ENCODE measurements around the gene PVR. TPM values are rescaled to one million over a fixed set of nuclear protein-coding genes. Genes with fewer than 3 reads are reported as not detected.

PVR gene
- total and polyA plus RNA-seq, 8 donors = 9.3 to 28.8 (median 18.7) TPM

DNA sequence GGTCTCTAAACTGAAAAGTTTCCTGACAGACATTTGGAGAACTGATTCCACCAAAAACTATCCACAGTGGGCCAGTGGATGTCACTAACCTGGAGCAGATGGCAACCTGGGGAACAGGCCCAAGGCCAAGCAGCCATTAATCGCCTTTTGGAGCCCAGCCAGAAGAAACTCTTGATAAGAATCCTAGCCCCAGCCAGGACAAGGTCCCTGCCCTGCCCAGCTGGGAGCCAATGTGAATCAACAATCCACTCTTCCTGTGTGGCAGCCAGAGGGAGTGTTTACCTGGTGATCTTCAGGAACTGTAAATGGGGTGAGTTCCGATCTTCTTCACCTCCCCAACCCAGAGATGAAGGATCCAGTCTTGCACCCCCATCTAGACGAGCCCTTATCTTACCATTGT is 44.8 kb upstream of the PVR start:
- TF ChIP-seq, protein P1, sequence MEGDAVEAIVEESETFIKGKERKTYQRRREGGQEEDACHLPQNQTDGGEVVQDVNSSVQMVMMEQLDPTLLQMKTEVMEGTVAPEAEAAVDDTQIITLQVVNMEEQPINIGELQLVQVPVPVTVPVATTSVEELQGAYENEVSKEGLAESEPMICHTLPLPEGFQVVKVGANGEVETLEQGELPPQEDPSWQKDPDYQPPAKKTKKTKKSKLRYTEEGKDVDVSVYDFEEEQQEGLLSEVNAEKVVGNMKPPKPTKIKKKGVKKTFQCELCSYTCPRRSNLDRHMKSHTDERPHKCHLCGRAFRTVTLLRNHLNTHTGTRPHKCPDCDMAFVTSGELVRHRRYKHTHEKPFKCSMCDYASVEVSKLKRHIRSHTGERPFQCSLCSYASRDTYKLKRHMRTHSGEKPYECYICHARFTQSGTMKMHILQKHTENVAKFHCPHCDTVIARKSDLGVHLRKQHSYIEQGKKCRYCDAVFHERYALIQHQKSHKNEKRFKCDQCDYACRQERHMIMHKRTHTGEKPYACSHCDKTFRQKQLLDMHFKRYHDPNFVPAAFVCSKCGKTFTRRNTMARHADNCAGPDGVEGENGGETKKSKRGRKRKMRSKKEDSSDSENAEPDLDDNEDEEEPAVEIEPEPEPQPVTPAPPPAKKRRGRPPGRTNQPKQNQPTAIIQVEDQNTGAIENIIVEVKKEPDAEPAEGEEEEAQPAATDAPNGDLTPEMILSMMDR (IDR thresholded peaks at IDR 0.05) = no peak
- H3K27me3 ChIP-seq = no peaks in the 10 kb centered on the region
- H3K9me3 ChIP-seq = no peaks in the 10 kb centered on the region
- intact Hi-C loops (cut with DNase I) = no loop called here
- H3K36me3 ChIP-seq = no peaks in the 10 kb centered on the region
- peak; percentile 58 to 85 (median 78) for ATAC-seq
- no peak for FAIRE-seq
- H3K4me3 ChIP-seq = no peak overlapping the region
- H3K4me1 ChIP-seq = peaks cover 0 to 4% (median 0%) of the 10 kb centered on the region in 3 donors
- 18 to 33% methylated on average over 3 of the region's 3 CpGs for WGBS, 2 donors
- H3K27ac ChIP-seq = peak overlapping the region in 1 of 4 donors; percentile 6
- peak in 5 of 6 donors; percentile 64 to 79 (median 72) for DNase-seq

DNA sequence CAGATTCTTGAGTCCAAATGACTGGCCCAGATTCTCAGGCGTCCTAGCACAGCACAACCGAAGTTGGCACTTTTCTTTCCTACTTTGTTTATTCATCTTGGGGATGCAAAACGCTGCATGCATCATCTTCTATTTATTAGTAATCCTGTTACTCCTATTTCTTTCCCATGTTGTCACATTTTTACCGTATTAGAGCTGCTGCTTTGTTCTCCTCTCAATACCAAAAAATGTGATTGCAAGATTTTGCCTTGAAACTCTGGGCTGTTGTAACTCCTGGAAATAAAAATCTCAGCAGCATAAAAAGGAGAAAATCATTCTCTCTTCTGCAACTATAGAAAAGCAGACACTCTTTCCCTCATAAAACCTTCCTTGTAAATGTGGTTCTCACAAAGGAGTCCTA is 43.2 kb upstream of the PVR start:
- H3K36me3 ChIP-seq = no peaks in the 10 kb centered on the region
- no peaks in the 10 kb centered on the region for H3K9me3 ChIP-seq
- H3K27ac ChIP-seq = no peak overlapping the region
- FAIRE-seq (no peak), ATAC-seq (no peak), DNase-seq (no peak)
- intact Hi-C loops (cut with DNase I) = no loop called here
- H3K4me1 ChIP-seq = peaks cover 0 to 4% (median 0%) of the 10 kb centered on the region in 3 donors
- 76 to 80% methylated on average over 4 of the region's 4 CpGs for WGBS, 2 donors
- TF ChIP-seq, protein P1 (IDR thresholded peaks at IDR 0.05) = no peak
- H3K27me3 ChIP-seq = no peaks in the 10 kb centered on the region
- H3K4me3 ChIP-seq = no peak overlapping the region

DNA sequence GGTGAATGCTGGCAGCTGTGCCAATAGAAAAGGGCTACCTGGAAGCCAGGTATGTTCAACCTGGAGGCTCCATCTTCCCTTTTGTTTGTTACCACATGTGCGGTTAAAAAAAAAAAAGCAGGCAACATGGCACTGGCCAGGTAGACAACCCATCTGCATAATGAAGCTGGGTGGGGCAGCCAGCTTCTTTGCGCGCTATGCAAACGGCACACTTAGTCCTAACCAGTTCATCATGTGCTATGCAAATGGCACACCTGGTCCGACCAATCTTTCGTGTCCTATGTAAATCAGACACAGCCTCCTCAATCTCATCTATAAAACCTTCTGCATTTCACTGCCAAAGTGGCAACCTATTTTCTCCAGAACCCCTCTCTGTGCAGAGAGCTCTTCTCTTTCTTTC is 41.6 kb upstream of the PVR start:
- DNase-seq = peak in 2 of 6 donors; percentile 19 to 24

DNA sequence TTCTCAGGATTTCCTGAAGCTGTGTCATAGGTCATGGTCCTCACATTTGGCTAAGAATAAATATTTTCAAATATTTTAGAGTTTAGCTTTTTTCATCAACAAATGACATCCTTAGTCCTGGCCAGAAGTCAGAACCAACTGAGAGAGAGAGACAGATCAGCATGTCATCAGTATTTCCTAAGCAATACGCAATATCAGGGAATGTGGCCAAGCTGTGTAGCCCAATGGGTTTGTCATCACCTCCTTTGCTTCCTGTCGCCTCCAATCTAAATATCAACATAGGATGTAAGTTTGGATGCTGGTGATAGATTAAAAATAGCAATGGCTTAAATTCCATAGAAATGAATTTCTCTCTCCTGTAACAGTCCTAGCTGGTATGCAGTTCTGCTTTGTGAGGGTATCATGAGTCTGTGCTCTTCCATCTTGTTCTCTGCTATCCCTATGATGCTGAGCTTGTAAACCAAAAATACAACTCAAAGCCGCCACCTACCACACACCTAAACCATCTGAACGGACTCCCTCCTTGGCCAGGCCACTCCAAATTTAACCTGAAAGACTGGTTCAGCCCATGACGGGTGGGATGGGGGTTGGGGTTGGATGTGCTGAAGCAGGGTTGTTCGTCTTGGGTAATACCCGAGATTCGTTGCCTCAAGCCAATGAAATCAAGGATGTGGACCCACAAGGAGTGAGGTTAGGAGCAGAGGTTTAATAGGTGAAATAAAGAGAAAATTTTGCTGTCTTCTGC is 40.3 kb upstream of the PVR start:
- FAIRE-seq = no peak
- intact Hi-C loops (cut with DNase I) = no loop called here
- Histone ChIP-seq H3K36me3 (no peaks in the 10 kb centered on the region), H3K4me3 (no peak overlapping the region), H3K9me3 (no peaks in the 10 kb centered on the region), H3K27me3 (no peaks in the 10 kb centered on the region), H3K4me1 (peaks cover 0 to 3% (median 0%) of the 10 kb centered on the region in 3 donors), H3K27ac (no peak overlapping the region)
- no peak for ATAC-seq
- 84 to 89% methylated on average over 8 of the region's 8 CpGs for WGBS, 2 donors
- DNase-seq = no peak
- TF ChIP-seq, protein P1 (IDR thresholded peaks at IDR 0.05) = no peak

More for the DNA sequence above, 41.6 kb upstream of the PVR start:
- intact Hi-C loops (cut with DNase I) = no loop called here
- 11 to 32% methylated on average over 6 of the region's 6 CpGs for WGBS, 2 donors
- TF ChIP-seq, protein P1 (IDR thresholded peaks at IDR 0.05) = no peak
- Histone ChIP-seq H3K9me3 (no peaks in the 10 kb centered on the region), H3K27me3 (no peaks in the 10 kb centered on the region), H3K27ac (no peak overlapping the region), H3K4me1 (peaks cover 0 to 4% (median 0%) of the 10 kb centered on the region in 3 donors), H3K4me3 (no peak overlapping the region), H3K36me3 (no peaks in the 10 kb centered on the region)
- no peak for FAIRE-seq
- peak; percentile 68 to 81 (median 74) for ATAC-seq

DNA sequence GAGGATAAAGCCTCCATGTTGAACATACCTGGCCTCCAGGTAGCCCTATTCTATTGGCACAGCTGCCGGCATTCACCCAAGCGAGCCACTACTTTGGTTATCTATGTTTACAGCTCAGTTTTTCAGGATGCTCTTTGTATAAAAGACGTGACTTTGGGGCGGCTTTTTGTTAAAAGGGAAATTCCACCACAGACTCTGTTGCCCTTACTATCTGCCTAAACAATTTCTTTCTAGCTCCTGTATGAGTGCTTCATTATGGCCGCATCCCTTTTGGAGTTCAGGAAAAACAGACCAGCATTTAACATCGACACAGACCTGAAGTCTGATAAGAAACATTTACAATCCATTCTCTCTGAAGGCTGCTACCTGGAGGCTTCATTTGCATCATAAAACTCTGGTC is 39.5 kb upstream of the PVR start:
- no peak for FAIRE-seq
- Histone ChIP-seq H3K27ac (no peak overlapping the region), H3K36me3 (no peaks in the 10 kb centered on the region), H3K9me3 (no peaks in the 10 kb centered on the region), H3K4me1 (peaks cover 0 to 3% (median 0%) of the 10 kb centered on the region in 3 donors), H3K27me3 (no peaks in the 10 kb centered on the region), H3K4me3 (no peak overlapping the region)
- WGBS, 2 donors = 58 to 64% methylated on average over 6 of the region's 6 CpGs
- no peak for ATAC-seq
- TF ChIP-seq, protein P1 (IDR thresholded peaks at IDR 0.05) = no peak
- intact Hi-C loops (cut with DNase I) = no loop called here
- no peak for DNase-seq
